Measurements from ENCODE around the gene SLIT1.

The SLIT1 gene

DNA sequence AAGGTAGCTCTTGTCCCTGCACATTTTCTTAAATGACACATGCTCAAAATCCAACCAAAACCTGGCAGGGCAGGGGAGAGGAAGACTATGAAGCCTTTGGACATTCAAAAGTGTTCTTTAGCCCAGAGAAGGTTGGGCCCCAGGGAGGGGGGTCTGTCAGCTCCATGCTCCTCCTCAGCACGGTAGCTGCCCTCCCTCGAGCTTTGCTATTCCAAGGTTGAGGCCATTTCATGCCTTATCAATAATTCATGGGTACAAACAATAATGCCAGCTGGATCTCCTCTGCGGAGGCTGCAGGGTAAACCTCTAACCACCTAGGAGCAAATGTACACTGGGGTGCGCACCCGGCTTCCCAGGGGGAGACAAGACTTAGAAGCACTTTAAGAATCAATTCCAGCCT is 61.5 kb downstream of the SLIT1 start:
- DNase-seq (no peak), ATAC-seq (no peak)
- no peaks in the 10 kb centered on the region for H3K9me3 Mint-ChIP-seq
- H3K4me1 Mint-ChIP-seq = no peaks in the 10 kb centered on the region
- no peak overlapping the region for H3K4me3 Mint-ChIP-seq
- no peak overlapping the region for H3K27ac Mint-ChIP-seq
- H3K27me3 Mint-ChIP-seq = no peaks in the 10 kb centered on the region

DNA sequence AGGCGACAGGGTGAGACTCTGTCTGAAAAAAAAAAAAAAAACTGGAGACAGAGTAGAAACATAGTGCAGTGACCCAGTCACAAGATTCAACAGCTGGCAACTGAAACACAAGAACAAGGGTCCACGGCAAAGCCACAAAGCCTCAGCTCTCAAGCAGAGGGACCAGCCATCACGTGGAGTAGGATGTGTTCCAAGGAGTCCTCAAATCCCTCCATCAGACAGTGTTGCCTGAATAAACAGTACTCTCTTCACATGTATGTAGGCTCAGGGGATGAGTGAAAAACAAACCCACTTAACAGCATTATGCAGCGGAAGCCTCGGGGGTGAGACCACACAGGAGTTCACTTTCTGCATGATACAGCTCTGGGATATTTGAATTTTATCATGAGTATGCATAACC is 62.0 kb downstream of the SLIT1 start:
- Mint-ChIP-seq H3K27me3 (no peaks in the 10 kb centered on the region), H3K4me1 (no peaks in the 10 kb centered on the region), H3K27ac (no peak overlapping the region), H3K9me3 (no peaks in the 10 kb centered on the region), H3K4me3 (no peak overlapping the region)
- DNase-seq (no peak), ATAC-seq (no peak)

DNA sequence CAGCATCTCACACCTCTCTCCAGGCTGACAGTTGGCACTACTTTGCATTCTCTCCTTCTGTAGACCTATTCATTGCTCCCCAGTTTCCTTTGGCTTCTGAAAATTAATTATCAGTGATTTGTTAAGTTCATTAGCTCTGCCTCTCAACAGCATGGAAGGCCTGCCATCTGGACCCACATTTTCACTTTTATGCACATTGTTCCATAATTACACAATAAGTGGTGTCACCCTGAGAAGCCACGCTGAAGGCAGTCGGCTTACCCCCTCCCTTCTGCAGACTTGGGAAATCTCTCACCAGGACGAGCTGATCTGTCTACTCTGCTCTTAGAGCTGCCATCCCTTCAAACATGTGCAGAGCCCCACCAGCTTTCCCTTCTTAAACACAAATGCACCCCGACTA is 64.7 kb downstream of the SLIT1 start:
- ATAC-seq (no peak), DNase-seq (no peak)
- Mint-ChIP-seq H3K9me3 (no peaks in the 10 kb centered on the region), H3K27ac (no peak overlapping the region), H3K4me1 (no peaks in the 10 kb centered on the region), H3K4me3 (no peak overlapping the region), H3K27me3 (peaks cover 3% of the 10 kb centered on the region)

DNA sequence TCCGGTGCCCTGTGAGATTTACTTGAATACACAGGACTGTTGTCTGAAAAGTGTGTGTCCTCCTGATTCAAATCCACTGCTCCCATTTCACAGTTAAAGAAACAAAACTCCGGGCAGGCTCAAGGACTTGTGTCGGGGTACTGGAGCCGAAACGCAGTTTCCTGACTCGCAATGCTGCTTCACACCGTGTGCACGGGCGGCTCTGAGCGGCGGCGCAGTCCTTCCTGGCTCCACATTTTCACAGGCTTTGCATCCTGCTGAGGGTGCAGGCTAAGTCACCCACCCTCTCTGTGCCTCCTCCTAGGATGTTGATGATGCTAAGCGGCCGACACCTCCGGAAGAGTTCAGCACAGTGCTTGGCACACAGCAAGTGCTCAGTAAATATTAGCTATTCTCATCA is 65.4 kb downstream of the SLIT1 start:
- H3K9me3 Mint-ChIP-seq = no peaks in the 10 kb centered on the region
- no peak overlapping the region for H3K27ac Mint-ChIP-seq
- no peak for DNase-seq
- H3K27me3 Mint-ChIP-seq = peaks cover 8% of the 10 kb centered on the region
- no peaks in the 10 kb centered on the region for H3K4me1 Mint-ChIP-seq
- H3K4me3 Mint-ChIP-seq = no peak overlapping the region
- no peak for ATAC-seq

DNA sequence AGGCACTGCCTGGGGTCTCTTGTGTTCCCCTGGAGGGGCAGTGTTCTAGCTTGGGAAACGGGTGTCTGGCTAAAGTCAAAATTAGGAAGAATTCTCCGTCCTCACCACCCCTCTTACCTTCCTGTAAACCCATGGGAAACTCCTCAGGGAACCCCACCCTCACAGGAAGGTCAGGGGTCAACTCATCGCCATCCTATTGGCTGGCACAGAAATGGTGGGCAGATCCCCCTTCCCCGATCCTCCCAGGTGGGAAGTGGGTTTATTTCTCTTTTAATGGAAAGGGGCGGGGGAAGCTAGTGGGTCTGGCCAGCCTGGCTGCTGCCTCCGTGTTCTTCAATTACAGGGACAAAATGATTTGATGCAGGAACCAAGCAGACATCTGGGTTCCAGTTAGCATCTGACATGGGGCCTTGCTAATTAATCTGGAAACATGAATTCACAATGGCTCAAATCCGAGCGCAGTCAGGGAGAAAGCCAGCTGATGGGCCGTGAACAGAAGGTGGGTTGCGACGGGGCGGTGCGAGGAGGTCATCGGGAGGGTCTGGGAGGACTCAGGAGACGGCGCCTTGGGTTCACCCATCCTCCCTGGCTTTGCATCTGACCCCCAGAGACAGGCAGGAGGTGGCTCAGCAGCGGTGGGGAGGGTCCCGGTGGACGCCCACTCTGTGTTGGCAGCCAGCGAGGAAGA is 66.6 kb downstream of the SLIT1 start:
- no peak overlapping the region for H3K4me3 Mint-ChIP-seq
- no peaks in the 10 kb centered on the region for H3K9me3 Mint-ChIP-seq
- ATAC-seq = no peak
- no peaks in the 10 kb centered on the region for H3K4me1 Mint-ChIP-seq
- peaks cover 8% of the 10 kb centered on the region for H3K27me3 Mint-ChIP-seq
- no peak for DNase-seq
- H3K27ac Mint-ChIP-seq = no peak overlapping the region

DNA sequence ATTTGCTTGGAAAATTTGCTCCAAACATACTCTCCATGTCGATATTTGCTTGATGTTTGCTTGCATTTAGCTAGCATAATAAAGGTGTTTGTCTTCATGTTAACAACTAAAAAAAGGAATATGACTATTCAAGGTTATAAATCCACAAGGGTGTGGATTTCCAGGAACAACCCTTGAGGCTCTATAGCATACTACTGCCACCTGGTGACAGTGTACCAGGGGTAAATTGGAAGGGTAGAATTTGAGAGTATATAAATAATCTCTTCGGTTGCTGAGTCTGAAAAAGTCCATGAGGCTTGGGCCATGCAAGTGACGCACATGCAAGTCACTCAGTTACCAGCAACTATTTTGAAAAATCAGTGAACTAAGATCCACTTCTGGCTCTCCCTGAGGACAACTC is 68.4 kb downstream of the SLIT1 start:
- no peak overlapping the region for H3K27ac Mint-ChIP-seq
- no peaks in the 10 kb centered on the region for H3K4me1 Mint-ChIP-seq
- no peak for DNase-seq
- no peak overlapping the region for H3K4me3 Mint-ChIP-seq
- no peaks in the 10 kb centered on the region for H3K9me3 Mint-ChIP-seq
- no peak for ATAC-seq
- H3K27me3 Mint-ChIP-seq = peaks cover 10% of the 10 kb centered on the region

DNA sequence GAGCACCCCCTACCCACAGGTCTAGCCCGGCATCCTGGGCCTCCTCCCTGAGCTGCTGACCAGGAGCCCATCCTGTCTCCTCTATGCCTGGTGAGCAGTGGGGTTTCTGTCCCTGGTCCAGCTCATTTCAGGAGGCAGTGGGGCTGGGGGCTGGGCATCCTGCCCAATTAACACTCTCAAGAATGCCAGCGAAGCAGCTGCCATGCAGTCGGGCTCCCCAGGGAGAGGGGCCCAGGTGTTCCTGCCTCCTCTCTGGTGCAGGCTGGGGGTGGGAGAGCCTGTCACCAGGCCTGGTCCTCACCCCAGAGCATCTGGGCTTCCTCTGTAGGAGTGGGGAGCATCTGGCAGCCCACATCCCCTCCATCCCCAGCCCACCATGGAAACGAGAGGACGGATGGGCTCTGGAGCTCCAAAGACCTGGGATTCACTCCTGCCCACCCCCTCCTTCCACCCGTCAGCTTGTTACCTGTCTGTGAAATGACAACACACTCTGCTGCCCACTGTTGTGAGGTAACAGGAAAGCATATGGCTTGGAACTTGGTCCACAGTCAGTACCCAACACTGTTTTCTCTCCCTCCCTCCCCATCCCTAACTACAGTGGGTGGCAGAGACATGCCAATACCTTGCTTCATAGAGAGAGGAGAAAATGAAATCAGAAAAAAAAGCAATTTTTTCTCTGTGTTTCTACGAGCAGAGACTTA is 69.1 kb downstream of the SLIT1 start:
- peaks cover 17% of the 10 kb centered on the region for H3K27me3 Mint-ChIP-seq
- DNase-seq (no peak), ATAC-seq (no peak)
- H3K27ac Mint-ChIP-seq = no peak overlapping the region
- H3K4me3 Mint-ChIP-seq = no peak overlapping the region
- H3K4me1 Mint-ChIP-seq = no peaks in the 10 kb centered on the region
- no peaks in the 10 kb centered on the region for H3K9me3 Mint-ChIP-seq

DNA sequence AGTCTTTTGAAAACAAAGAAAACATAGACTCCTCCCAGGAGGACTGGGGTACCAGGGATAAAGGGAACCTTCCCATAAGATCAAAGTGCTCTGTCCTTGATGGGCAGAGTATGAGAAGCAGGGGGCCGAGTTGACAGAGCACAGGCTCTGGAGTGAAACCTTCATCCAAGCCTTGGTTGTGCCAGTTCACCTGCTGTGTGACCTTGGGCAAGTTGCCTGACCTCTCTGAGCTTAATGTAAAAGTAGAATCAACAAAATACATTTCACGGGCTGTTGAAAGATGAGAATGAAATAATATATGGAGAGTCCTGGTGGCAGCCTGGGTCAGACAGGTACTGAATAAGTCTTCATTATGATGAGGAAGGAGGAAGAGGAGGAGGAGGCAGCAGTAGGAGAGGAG is 69.9 kb downstream of the SLIT1 start:
- H3K27me3 Mint-ChIP-seq = peaks cover 18% of the 10 kb centered on the region
- DNase-seq (no peak), ATAC-seq (no peak)
- H3K4me1 Mint-ChIP-seq = no peaks in the 10 kb centered on the region
- H3K9me3 Mint-ChIP-seq = no peaks in the 10 kb centered on the region
- no peak overlapping the region for H3K4me3 Mint-ChIP-seq
- H3K27ac Mint-ChIP-seq = peak overlapping the region in 1 of 2 donors; percentile 13

DNA sequence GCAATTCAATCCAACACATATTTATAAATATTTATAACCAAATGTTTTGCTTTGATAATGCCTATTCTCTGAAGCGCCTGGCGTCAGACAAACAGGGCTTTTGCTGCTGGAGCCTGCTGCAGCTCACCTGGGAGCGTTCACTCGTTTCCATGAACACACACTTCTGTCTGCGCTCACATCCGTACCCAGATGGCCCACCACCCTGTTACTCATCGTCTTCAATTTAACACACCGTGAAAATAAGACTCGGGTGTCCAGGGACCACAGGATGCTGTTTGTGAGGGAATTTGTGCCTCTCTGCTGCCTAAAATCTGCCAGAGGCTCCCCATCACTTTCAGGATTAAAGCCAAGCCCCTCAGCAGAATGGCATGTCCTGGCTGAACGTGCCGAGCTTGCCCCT is 74.1 kb downstream of the SLIT1 start:
- no peak overlapping the region for H3K27ac Mint-ChIP-seq
- no peak for DNase-seq
- no peaks in the 10 kb centered on the region for H3K9me3 Mint-ChIP-seq
- peaks cover 49% of the 10 kb centered on the region for H3K27me3 Mint-ChIP-seq
- no peak overlapping the region for H3K4me3 Mint-ChIP-seq
- H3K4me1 Mint-ChIP-seq = no peaks in the 10 kb centered on the region
- no peak for ATAC-seq

DNA sequence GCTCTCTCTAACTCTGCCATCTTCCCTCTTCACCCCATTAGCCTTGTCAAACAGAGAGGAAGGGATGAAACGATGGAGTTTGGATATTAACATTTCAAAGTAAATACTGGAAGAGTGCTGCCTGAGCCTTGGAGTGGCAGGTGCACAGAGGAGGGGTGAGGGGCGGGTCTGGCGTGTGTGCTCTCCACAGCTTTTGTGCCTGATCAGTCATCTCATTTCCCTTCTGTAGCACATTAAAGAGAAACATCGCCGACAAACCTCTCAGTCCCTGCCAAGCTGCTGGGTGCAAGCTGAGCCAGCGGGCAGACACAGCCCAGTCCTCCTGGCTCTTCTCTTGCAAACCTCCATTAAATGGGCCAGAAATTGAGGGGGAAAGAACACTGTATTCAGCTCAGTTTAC is 76.2 kb downstream of the SLIT1 start:
- Mint-ChIP-seq H3K4me1 (no peaks in the 10 kb centered on the region), H3K27me3 (peaks cover 42% of the 10 kb centered on the region), H3K4me3 (no peak overlapping the region), H3K27ac (no peak overlapping the region), H3K9me3 (no peaks in the 10 kb centered on the region)
- ATAC-seq (no peak), DNase-seq (no peak)

DNA sequence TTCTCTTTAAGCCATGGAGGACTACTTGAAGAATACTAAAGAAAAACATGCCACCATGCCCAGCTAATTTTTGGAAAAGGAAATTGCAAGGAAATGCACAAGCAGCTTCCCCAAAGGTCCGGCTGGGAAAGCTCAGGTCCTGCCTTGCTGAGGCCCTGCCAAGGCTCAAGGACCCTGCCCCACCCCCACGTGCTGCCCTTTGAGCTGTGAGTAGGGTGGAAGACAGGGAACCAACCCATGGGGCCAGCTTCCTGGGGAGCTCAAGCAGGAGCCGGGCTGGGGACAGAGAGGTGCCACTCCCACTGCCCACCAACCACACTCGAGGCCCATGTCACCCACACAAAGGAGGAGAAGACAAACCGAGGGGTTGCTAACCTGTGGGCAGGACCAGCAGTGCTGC is 78.2 kb downstream of the SLIT1 start:
- Mint-ChIP-seq H3K4me3 (no peak overlapping the region), H3K27me3 (peaks cover 41% of the 10 kb centered on the region), H3K27ac (no peak overlapping the region), H3K9me3 (no peaks in the 10 kb centered on the region), H3K4me1 (no peaks in the 10 kb centered on the region)
- ATAC-seq (no peak), DNase-seq (no peak)

DNA sequence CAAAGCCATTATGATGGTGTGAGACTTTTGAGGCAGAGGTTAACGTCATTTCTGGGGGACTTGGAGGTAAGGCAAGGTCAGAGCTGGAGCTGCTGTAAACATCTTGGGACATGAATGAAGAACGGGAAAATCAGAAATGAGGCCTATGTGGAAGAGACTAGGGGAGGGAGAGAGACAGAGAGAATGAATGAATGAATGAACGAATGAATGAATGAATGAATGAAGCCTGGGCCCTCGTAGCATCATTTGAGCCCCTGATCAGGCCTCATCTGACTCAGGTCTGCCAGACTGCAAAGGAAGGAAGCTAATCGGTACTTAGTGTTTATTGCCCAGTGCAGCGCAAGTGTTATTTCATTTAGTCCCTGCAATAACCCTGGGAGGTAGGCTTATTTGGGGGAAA is 79.6 kb downstream of the SLIT1 start:
- peaks cover 32% of the 10 kb centered on the region for H3K27me3 Mint-ChIP-seq
- H3K9me3 Mint-ChIP-seq = no peaks in the 10 kb centered on the region
- H3K4me3 Mint-ChIP-seq = no peak overlapping the region
- no peak for ATAC-seq
- no peaks in the 10 kb centered on the region for H3K4me1 Mint-ChIP-seq
- H3K27ac Mint-ChIP-seq = no peak overlapping the region
- DNase-seq = no peak

DNA sequence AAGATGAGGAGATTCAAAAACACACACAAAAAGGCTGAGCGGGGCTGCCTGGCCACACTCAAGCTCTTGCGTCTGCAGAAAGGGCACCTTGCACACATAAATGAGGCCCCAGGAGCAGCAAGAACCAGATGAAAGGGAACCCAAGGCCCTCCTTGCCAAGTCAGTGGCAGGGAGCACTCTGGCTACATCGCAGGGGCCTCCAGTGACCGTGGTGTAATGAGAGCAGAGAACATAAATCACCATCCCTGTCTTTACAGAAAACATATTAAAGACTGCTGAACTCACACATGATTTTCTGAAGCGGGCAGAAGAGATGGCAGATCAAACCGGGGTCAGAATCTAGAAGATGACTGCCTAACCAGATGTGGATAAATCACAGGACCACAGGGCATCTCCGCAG is 80.5 kb downstream of the SLIT1 start:
- peaks cover 25% of the 10 kb centered on the region for H3K27me3 Mint-ChIP-seq
- no peak overlapping the region for H3K27ac Mint-ChIP-seq
- DNase-seq = no peak
- H3K9me3 Mint-ChIP-seq = no peaks in the 10 kb centered on the region
- H3K4me3 Mint-ChIP-seq = no peak overlapping the region
- H3K4me1 Mint-ChIP-seq = no peaks in the 10 kb centered on the region
- no peak for ATAC-seq

DNA sequence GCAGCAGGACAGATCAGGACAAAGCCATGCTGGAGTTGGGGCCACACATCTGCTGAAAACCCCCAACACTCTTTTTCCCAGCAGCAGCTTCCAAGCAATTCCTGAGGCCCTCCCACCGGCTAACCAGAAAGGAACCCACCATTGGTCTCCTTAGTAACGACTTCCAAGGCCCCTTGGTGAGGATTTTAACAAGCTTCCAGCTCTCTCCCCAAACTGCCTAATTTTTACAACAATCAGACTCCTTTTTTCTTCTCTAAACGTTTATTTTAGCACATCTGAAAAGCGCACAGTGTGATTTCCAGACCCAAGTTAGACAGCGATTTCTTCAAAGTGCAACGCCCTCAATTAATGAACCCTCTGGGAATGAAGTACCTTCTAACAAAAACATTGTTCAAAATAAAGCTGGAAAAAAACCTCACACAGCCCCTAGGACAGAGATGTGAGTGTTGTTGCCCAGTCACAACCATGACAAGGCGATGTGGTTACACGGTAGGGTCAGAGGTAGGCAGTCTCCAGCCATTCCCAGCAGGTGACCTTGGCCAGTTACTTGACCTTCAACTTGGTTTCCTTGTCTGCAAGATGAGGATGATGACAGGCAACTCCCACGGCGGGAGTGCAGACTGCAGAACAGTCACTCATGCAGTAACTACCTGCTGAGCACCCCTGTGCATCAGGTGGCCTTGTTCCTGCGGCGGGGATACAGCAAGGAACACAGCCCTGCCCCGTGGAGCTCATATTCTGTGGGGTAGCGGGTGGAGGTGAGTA is 82.3 kb downstream of the SLIT1 start:
- Mint-ChIP-seq H3K9me3 (no peaks in the 10 kb centered on the region), H3K4me3 (no peak overlapping the region), H3K27ac (no peak overlapping the region), H3K27me3 (peaks cover 21% of the 10 kb centered on the region), H3K4me1 (no peaks in the 10 kb centered on the region)
- DNase-seq (no peak), ATAC-seq (no peak)

DNA sequence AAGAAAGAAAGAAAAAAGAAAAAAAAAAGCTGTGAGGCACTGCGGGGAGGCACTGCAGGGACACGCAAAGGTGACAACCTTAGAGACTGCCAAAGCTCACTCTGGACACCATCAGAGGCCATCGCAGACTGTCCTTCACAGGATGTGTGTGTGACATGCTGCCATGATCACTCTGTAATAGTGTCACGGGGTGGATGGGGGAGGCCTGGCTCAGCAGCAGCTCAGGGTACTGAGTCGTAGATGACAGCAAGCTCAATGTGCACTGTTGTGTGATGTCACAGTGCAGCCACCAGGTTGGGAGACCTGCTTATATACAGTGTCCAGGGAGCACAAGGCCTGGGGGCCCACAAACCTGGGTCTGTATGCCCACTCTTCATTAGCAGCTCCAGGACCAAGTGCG is 83.3 kb downstream of the SLIT1 start:
- peaks cover 3% of the 10 kb centered on the region for H3K4me1 Mint-ChIP-seq
- ATAC-seq (no peak), DNase-seq (no peak)
- no peaks in the 10 kb centered on the region for H3K9me3 Mint-ChIP-seq
- no peak overlapping the region for H3K4me3 Mint-ChIP-seq
- H3K27me3 Mint-ChIP-seq = peaks cover 22% of the 10 kb centered on the region
- H3K27ac Mint-ChIP-seq = no peak overlapping the region

DNA sequence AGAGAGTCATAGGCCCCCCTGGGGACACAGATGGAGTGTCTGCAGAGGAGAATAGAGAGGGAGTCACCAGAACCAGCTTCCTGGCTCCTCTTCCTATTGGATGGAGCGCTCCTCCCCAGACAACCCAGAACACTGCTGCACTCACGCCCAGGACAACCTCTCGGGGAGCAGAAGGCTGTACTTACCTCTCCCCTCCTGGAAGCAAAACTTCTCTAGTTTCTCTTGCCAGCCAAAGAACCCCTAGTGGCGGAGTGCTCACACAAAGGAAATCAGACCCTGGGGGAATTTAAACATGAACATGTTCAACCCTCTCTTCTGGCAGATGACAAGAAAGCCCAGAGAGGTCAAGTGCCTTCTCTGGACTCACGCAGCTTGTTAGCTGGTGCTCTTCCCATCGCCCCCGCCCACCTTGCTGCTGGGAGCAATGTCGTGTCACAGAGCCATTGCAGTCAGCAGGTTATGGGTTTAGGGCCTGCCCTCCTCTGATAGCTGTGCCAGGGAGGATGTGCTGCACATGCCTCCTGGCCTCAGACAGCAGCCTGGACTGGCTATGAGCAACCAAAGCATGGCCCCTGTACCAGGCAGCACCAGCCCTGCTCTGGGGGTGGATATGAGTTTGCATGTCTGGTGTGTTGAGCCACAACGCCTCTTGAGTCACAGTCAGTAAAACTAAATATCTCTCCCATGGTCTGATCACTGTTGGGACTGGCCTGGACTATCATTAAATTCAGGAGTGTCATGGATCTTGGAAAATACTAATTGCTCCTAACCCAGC is 84.4 kb downstream of the SLIT1 start:
- no peaks in the 10 kb centered on the region for H3K9me3 Mint-ChIP-seq
- H3K4me3 Mint-ChIP-seq = no peak overlapping the region
- ATAC-seq (no peak), DNase-seq (no peak)
- H3K27ac Mint-ChIP-seq = no peak overlapping the region
- H3K4me1 Mint-ChIP-seq = peaks cover 14% of the 10 kb centered on the region
- peaks cover 30% of the 10 kb centered on the region for H3K27me3 Mint-ChIP-seq

Measured in stimulated activated naive CD8-positive, alpha-beta T cell treated with anti-CD3 and anti-CD28 coated beads, Interleukin-15, amount 100 ng/mL, for 72 hours (primary cell).